Activated T-helper 2 cell treated with anti-CD3 and anti-CD28 coated beads, Interferon-gamma antibody, Interleukin-2, Interleukin-4, amounts not matched to agents 10 μg/mL and 5 μg/mL and 100 μg/mL, durations not matched to agents 14 hours and 24 hours and 36 hours (primary cell): ENCODE measurements around the gene NTRK2. TPM values are rescaled to one million over a fixed set of nuclear protein-coding genes. Genes with fewer than 3 reads are reported as not detected.

ENCODE experiments used
- DNase-seq: peaks from one replicate; pipeline ENCODE4 v3.0.0; 2021; ENCODE audit warnings: low spot score
- H3K27ac Mint-ChIP-seq: one replicate; pipeline ENCODE4 v1.8.0; 2021; ENCODE audit warnings: mixed read lengths
- H3K27me3 Mint-ChIP-seq: one replicate; pipeline ENCODE4 v1.8.0; 2021; ENCODE audit warnings: low read depth, mixed read lengths
- H3K36me3 Mint-ChIP-seq: one replicate; pipeline ENCODE4 v1.8.0; 2021; ENCODE audit warnings: low read depth, mixed read lengths
- H3K4me1 Mint-ChIP-seq: one replicate; pipeline ENCODE4 v1.8.0; 2021; ENCODE audit warnings: low read depth, mixed read lengths
- H3K4me3 Mint-ChIP-seq: one replicate; pipeline ENCODE4 v1.8.0; 2021; ENCODE audit warnings: low read depth, mild to moderate bottlenecking, moderate library complexity, mixed read lengths
- H3K9me3 Mint-ChIP-seq: one replicate; pipeline ENCODE4 v1.8.0; 2021; ENCODE audit warnings: mixed read lengths
- intact Hi-C: fragments of 100-400 bp; cut with micrococcal nuclease; formaldehyde crosslinking; loops from one replicate; pipeline ENCODE4 v1.15.1; 2023
- total RNA-seq: library from RNA; stranded (reverse); gene quantifications from 2 replicates; pipeline ENCODE4 v1.2.3, GENCODE V29; 2022

The NTRK2 gene
- total RNA-seq, 1 donor from 2014 or later: 1.6 TPM

DNA sequence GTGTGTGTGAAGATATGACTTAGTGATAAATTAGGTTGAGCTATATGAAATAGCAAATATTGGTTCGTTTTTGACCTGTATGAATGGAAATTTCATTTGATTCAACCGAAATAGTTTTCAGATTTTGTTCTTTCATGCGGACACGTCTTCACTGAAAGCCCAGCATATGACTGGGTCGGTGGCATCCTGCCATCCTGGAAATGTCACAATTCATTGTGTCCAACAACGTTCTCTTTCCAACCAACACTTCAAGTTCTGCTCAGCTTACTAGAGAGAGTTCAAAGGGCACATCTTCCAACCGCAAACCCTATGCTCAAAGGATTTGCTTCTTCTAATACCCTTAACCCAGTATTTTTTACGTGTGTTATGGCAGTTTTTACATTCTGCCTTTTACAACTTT, 252.5 kb downstream of the NTRK2 start:
- no peaks in the 10 kb centered on the region for H3K9me3 Mint-ChIP-seq
- H3K4me3 Mint-ChIP-seq: no peak overlapping the region
- H3K36me3 Mint-ChIP-seq: no peaks in the 10 kb centered on the region
- H3K27ac Mint-ChIP-seq: no peak overlapping the region
- DNase-seq: no peak
- intact Hi-C loops: no loop called here
- H3K4me1 Mint-ChIP-seq: no peaks in the 10 kb centered on the region
- H3K27me3 Mint-ChIP-seq: no peaks in the 10 kb centered on the region

DNA sequence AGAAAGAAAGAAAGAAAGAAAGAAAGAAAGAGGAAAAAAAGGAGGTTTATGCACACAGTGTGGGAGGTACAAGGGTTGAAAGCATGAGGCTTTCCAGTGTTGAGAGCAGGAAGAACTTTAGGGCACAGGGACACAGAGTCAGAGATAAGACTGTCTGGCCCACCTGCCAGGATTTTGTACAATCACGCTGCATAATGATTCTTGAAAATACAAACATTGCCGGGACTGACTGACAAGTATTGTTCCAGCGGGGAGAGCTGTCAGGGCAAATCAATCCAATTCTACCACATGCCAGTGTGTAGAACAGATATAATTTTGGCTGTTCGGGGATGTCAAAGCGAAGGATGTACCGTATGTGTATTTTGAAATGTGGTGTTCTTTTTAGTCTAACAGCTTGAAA, 254.7 kb downstream of the NTRK2 start:
- no peak overlapping the region for H3K4me3 Mint-ChIP-seq
- intact Hi-C loops: no loop called here
- no peaks in the 10 kb centered on the region for H3K27me3 Mint-ChIP-seq

DNA sequence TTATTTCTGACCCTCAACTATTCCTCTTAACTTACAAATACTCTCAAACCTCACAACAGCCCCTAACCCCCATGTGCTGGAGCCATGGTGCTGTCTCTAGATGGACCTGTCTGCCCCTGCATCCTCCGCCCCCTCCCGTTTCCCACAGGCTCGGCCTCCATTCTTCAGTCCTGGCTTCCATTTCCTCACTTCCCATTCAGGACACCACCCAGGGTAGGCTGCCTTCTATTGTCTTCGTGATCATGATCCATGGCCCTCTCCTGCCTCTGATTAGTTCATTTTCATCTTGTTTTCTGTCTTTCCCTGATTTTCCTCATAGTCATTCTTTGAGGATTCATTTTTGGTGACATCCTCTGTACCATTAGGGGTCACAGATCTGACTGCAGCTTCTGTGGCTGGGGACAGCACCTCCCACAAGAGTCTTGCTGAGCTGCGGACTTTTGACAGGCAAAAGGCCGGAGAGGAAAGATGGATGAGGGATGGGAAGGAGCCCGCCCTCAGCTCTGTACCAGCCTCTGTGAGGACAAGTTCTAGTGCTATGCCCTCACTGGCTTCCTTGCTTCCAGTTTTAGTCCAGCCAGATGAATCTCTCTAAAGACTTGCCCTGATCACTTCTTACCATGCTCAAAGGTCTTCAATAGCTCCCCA, 255.8 kb downstream of the NTRK2 start:
- H3K27me3 Mint-ChIP-seq: no peaks in the 10 kb centered on the region
- intact Hi-C loops: no loop called here
- DNase-seq: no peak
- no peak overlapping the region for H3K27ac Mint-ChIP-seq
- H3K4me3 Mint-ChIP-seq: no peak overlapping the region
- H3K9me3 Mint-ChIP-seq: no peaks in the 10 kb centered on the region
- H3K4me1 Mint-ChIP-seq: no peaks in the 10 kb centered on the region
- no peaks in the 10 kb centered on the region for H3K36me3 Mint-ChIP-seq

More for the DNA sequence above, 254.7 kb downstream of the NTRK2 start:
- no peaks in the 10 kb centered on the region for H3K4me1 Mint-ChIP-seq
- no peak for DNase-seq
- no peak overlapping the region for H3K27ac Mint-ChIP-seq
- no peaks in the 10 kb centered on the region for H3K36me3 Mint-ChIP-seq
- H3K9me3 Mint-ChIP-seq: no peaks in the 10 kb centered on the region

- no peaks in the 10 kb centered on the region for H3K9me3 Mint-ChIP-seq
- no peaks in the 10 kb centered on the region for H3K4me1 Mint-ChIP-seq
- H3K4me3 Mint-ChIP-seq: no peak overlapping the region
- intact Hi-C loops: no loop called here
- H3K27me3 Mint-ChIP-seq: no peaks in the 10 kb centered on the region
- no peak overlapping the region for H3K27ac Mint-ChIP-seq
- no peaks in the 10 kb centered on the region for H3K36me3 Mint-ChIP-seq
- no peak for DNase-seq
Observed at GRCh38 chr9:84926793-84927192, 257.3 kb downstream of the NTRK2 start.

GRCh38 chr9:84928419-84928818, 258.9 kb downstream of the NTRK2 start:
- intact Hi-C loops: no loop called here
- no peak for DNase-seq
- H3K4me3 Mint-ChIP-seq: no peak overlapping the region
- H3K36me3 Mint-ChIP-seq: no peaks in the 10 kb centered on the region
- H3K27ac Mint-ChIP-seq: no peak overlapping the region
- H3K4me1 Mint-ChIP-seq: no peaks in the 10 kb centered on the region
- no peaks in the 10 kb centered on the region for H3K27me3 Mint-ChIP-seq
- H3K9me3 Mint-ChIP-seq: no peaks in the 10 kb centered on the region

DNA sequence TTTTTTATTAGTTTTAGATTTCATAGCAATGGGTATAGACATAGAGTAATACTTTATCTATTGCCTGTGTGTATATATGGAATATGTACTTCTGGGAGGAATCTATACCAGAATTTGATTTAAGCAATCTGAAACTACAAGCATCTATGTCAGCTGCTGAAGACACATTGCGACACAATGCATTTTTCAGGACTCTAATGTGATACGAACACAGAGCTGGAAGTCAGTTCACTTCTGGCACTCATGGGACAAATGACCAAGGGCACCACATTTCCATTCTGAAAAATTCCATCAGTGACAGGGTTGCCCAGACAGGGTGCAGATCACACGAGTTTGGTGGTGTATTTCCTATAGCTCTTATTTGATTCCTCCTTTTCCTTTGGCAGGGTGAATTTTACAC, 259.5 kb downstream of the NTRK2 start:
- Mint-ChIP-seq H3K27me3 (no peaks in the 10 kb centered on the region), H3K9me3 (no peaks in the 10 kb centered on the region), H3K4me3 (no peak overlapping the region), H3K27ac (no peak overlapping the region), H3K4me1 (no peaks in the 10 kb centered on the region), H3K36me3 (no peaks in the 10 kb centered on the region)
- intact Hi-C loops: no loop called here
- no peak for DNase-seq

GRCh38 chr9:84932915-84933527, 263.5 kb downstream of the NTRK2 start:
- Mint-ChIP-seq H3K9me3 (no peaks in the 10 kb centered on the region), H3K27me3 (no peaks in the 10 kb centered on the region), H3K4me1 (no peaks in the 10 kb centered on the region), H3K27ac (no peak overlapping the region), H3K4me3 (no peak overlapping the region), H3K36me3 (no peaks in the 10 kb centered on the region)
- intact Hi-C loops: no loop called here
- no peak for DNase-seq

DNA sequence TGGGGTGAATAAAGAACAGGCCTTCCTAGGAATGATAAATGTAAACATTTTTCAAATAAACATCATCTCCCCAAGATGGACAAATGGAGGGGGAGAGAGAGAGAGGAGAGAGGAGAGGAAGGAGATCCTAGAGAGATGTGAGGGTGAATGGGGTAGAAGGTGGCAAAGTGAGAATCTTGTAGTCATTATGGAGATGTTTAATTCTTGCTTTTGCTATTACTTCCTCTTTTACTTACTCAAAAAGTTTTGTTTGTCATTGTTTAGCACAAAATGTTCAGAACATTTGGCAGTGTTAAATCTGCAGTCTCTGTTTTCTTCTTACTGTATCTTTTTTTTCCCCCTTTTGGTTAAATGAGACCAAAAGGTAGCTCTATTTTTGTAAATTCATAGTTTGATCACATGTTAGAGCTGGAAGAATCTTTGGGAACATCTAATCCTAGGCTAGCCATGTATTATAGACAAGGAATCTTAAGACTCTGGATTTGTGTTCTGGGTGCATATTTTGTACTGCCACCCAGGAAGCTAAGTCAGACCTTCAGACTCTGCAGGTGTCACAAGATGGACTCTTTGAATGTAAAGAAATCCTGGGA, 266.1 kb downstream of the NTRK2 start:
- no peaks in the 10 kb centered on the region for H3K4me1 Mint-ChIP-seq
- H3K9me3 Mint-ChIP-seq: no peaks in the 10 kb centered on the region
- no peak for DNase-seq
- H3K4me3 Mint-ChIP-seq: no peak overlapping the region
- intact Hi-C loops: no loop called here
- no peaks in the 10 kb centered on the region for H3K27me3 Mint-ChIP-seq
- H3K36me3 Mint-ChIP-seq: no peaks in the 10 kb centered on the region
- H3K27ac Mint-ChIP-seq: no peak overlapping the region

DNA sequence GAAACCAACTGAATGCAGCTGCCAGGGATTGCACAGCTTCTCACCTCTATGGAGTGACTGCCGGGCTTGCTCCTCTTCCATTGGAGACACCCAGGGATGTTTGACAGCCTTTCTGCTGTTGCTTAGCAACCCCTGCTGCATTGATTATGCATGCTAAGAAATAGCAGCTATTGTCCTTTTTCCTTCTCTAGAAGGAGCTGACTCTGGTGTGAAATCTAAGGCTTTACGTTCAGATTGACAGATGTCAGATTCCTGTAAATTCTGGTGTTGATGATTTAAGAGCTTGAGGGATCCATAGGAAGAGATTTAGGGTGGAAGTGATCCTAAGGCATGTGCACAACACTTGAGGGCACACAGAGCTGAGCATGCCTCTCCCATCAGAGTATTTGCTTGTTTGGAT, 267.7 kb downstream of the NTRK2 start:
- no peaks in the 10 kb centered on the region for H3K9me3 Mint-ChIP-seq
- H3K4me1 Mint-ChIP-seq: no peaks in the 10 kb centered on the region
- no peak for DNase-seq
- no peak overlapping the region for H3K27ac Mint-ChIP-seq
- no peaks in the 10 kb centered on the region for H3K36me3 Mint-ChIP-seq
- H3K4me3 Mint-ChIP-seq: no peak overlapping the region
- intact Hi-C loops: no loop called here
- no peaks in the 10 kb centered on the region for H3K27me3 Mint-ChIP-seq

- H3K4me3 Mint-ChIP-seq: no peak overlapping the region
- no peaks in the 10 kb centered on the region for H3K9me3 Mint-ChIP-seq
- H3K36me3 Mint-ChIP-seq: no peaks in the 10 kb centered on the region
- no peak for DNase-seq
- no peaks in the 10 kb centered on the region for H3K4me1 Mint-ChIP-seq
- H3K27ac Mint-ChIP-seq: no peak overlapping the region
- no peaks in the 10 kb centered on the region for H3K27me3 Mint-ChIP-seq
- intact Hi-C loops: no loop called here
Observed at GRCh38 chr9:84937581-84937980, 268.1 kb downstream of the NTRK2 start.

- intact Hi-C loops: no loop called here
- no peak overlapping the region for H3K4me3 Mint-ChIP-seq
Observed at GRCh38 chr9:84939774-84940173, 270.2 kb downstream of the NTRK2 start.

DNA sequence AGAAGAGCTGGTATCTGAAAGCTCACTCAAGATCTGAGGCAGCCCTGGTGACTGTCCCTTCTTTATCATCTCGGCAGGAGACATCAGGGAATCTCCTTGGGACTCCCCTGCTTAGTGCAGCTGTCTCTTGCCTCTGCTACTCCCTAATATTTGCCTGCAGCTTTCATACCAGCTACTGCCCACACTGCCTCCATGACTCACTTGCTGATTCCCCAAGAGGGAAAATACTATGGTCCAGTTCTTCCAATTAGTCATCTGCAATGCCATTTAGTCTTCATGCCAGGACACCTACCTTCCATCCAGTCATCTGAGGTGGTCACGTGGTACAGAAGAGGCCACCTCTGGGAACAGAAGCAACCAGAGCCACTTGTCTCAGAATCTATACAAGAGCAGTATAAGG, 270.8 kb downstream of the NTRK2 start:
- no peaks in the 10 kb centered on the region for H3K4me1 Mint-ChIP-seq
- no peak for DNase-seq
- no peaks in the 10 kb centered on the region for H3K9me3 Mint-ChIP-seq
- no peak overlapping the region for H3K4me3 Mint-ChIP-seq
- no peaks in the 10 kb centered on the region for H3K36me3 Mint-ChIP-seq
- no peak overlapping the region for H3K27ac Mint-ChIP-seq
- intact Hi-C loops: no loop called here
- no peaks in the 10 kb centered on the region for H3K27me3 Mint-ChIP-seq

More at GRCh38 chr9:84939774-84940173, 270.2 kb downstream of the NTRK2 start:
- Mint-ChIP-seq H3K4me1 (no peaks in the 10 kb centered on the region), H3K9me3 (no peaks in the 10 kb centered on the region), H3K36me3 (no peaks in the 10 kb centered on the region), H3K27me3 (no peaks in the 10 kb centered on the region), H3K27ac (no peak overlapping the region)
- DNase-seq: no peak

GRCh38 chr9:84941792-84942191, 272.3 kb downstream of the NTRK2 start:
- Mint-ChIP-seq H3K36me3 (no peaks in the 10 kb centered on the region), H3K27ac (no peak overlapping the region), H3K4me3 (no peak overlapping the region), H3K9me3 (no peaks in the 10 kb centered on the region), H3K4me1 (no peaks in the 10 kb centered on the region), H3K27me3 (no peaks in the 10 kb centered on the region)
- DNase-seq: no peak
- intact Hi-C loops: no loop called here
